C4-2B (cell line): ENCODE data around the gene AFG3L2.

Experiments
- CTCF ChIP-seq: fragments of 450-650 bp; conservative IDR thresholded peaks from 2 replicates; pipeline ENCODE4 v1.5.1; 2017; ENCODE audit warnings: mild to moderate bottlenecking
- ZFX ChIP-seq: fragments of 450-650 bp; IDR thresholded peaks from 2 replicates; pipeline ENCODE4 v1.6.1; 2017

DNA sequence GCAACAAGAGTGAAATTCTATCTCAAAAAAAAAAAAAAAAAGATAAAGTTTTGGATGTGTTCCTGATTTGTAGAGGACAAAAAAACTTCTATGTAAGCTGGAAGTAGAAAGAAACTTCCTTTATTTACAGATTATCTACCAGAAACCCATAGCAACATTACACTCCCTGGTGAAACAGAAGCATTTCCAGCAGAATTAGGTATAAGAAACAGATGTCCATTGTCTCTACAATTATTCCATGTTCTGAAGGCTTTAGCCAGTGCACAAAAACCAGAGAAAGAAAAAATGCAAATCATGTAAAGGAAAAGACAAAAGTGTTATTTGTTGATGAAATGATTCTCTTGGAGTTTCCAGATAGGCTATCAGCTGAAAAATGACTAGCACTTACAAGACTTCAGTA, 64.1 kb downstream of the AFG3L2 start:
- TF ChIP-seq CTCF, result no peak
- TF ChIP-seq ZFX, result no peak
